SK-N-SH treated with all-trans-retinoic acid at 6 μM for 48 hours (cell line): ENCODE measurements around the gene SLC41A1.

Experiments
- ATAC-seq: fragments of 200-7000 bp; cut with Tn5 transposase; 3 replicates; pipeline ENCODE4 v1.9.1; 2020; ENCODE audit warnings: mild to moderate bottlenecking, moderate library complexity
- ARNTL ChIP-seq: fragments of 450-650 bp; formaldehyde crosslinking; IDR thresholded peaks from 2 replicates; pipeline ENCODE4 v1.5.0; 2020; ENCODE audit warnings: low read depth, mild to moderate bottlenecking, moderate library complexity, borderline replicate concordance
- BACH2 ChIP-seq: fragments of 250-450 bp; sonication (Bioruptor Pico); IDR thresholded peaks from 2 replicates; pipeline ENCODE4 v1.9.0; 2021; ENCODE audit warnings: mild to moderate bottlenecking, borderline replicate concordance
- CSDC2 ChIP-seq: fragments of 250-450 bp; sonication (Bioruptor Pico); IDR thresholded peaks from 2 replicates; pipeline ENCODE4 v1.5.0; 2020; ENCODE audit warnings: mild to moderate bottlenecking, moderate library complexity
- ESRRG ChIP-seq: fragments of 250-450 bp; sonication (Bioruptor Pico); IDR thresholded peaks from 2 replicates; pipeline ENCODE4 v1.6.1; 2021; ENCODE audit warnings: mild to moderate bottlenecking
- GLIS3 ChIP-seq: fragments of 250-450 bp; sonication (Bioruptor Pico); IDR thresholded peaks from 2 replicates; pipeline ENCODE4 v1.5.0; 2020; ENCODE audit warnings: mild to moderate bottlenecking, moderate library complexity
- ISL1 ChIP-seq: fragments of 250-450 bp; sonication (Bioruptor Pico); IDR thresholded peaks from 2 replicates; pipeline ENCODE4 v2.1.2; 2022; ENCODE audit warnings: mild to moderate bottlenecking, moderate library complexity
- OSR1 ChIP-seq: fragments of 250-450 bp; sonication (Bioruptor Pico); IDR thresholded peaks from 2 replicates; pipeline ENCODE4 v1.8.0; 2022; ENCODE audit warnings: moderate library complexity, mild to moderate bottlenecking, inconsistent platforms
- PATZ1 ChIP-seq: fragments of 250-450 bp; sonication (Bioruptor Pico); IDR thresholded peaks from 2 replicates; pipeline ENCODE4 v1.8.0; 2020; ENCODE audit warnings: mild to moderate bottlenecking, moderate library complexity, borderline replicate concordance
- POU6F1 ChIP-seq: fragments of 250-450 bp; sonication (Bioruptor Pico); IDR thresholded peaks from 2 replicates; pipeline ENCODE4 v1.8.0; 2021; ENCODE audit warnings: low read depth, mild to moderate bottlenecking, moderate library complexity, borderline replicate concordance
- RARB ChIP-seq: fragments of 250-450 bp; sonication (Bioruptor Pico); IDR thresholded peaks from 2 replicates; pipeline ENCODE4 v1.8.0; 2021; ENCODE audit warnings: mild to moderate bottlenecking, moderate library complexity
- SNAI2 ChIP-seq: fragments of 250-450 bp; sonication (Bioruptor Pico); IDR thresholded peaks from 2 replicates; pipeline ENCODE4 v1.5.0; 2020; ENCODE audit warnings: mild to moderate bottlenecking, moderate library complexity
- TCF4 ChIP-seq: fragments of 250-450 bp; sonication (Bioruptor Pico); IDR thresholded peaks from 2 replicates; pipeline ENCODE4 v1.8.0; 2021; ENCODE audit warnings: mild to moderate bottlenecking, moderate library complexity, borderline replicate concordance
- TOX ChIP-seq: fragments of 250-450 bp; sonication (Bioruptor Pico); IDR thresholded peaks from 2 replicates; pipeline ENCODE4 v1.8.0; 2021; ENCODE audit warnings: mild to moderate bottlenecking, moderate library complexity, borderline replicate concordance
- ZC3H10 ChIP-seq: fragments of 250-450 bp; sonication (Bioruptor Pico); IDR thresholded peaks from 2 replicates; pipeline ENCODE4 v1.5.1; 2021; ENCODE audit warnings: mild to moderate bottlenecking, moderate library complexity
- ZFP3 ChIP-seq: fragments of 250-450 bp; sonication (Bioruptor Pico); IDR thresholded peaks from 2 replicates; pipeline ENCODE4 v1.5.0; 2020; ENCODE audit warnings: mild to moderate bottlenecking, moderate library complexity
- ZFP30 ChIP-seq: fragments of 450-650 bp; formaldehyde crosslinking; IDR thresholded peaks from 2 replicates; pipeline ENCODE4 v1.5.0; 2022; ENCODE audit warnings: mild to moderate bottlenecking, moderate library complexity
- ZNF565 ChIP-seq: fragments of 450-650 bp; formaldehyde crosslinking; conservative IDR thresholded peaks from 2 replicates; pipeline ENCODE4 v1.5.0; 2020; ENCODE audit warnings: low read depth, mild to moderate bottlenecking, moderate library complexity
- ZNF70 ChIP-seq: fragments of 450-650 bp; formaldehyde crosslinking; IDR thresholded peaks from 2 replicates; pipeline ENCODE4 v1.5.0; 2020; ENCODE audit warnings: mild to moderate bottlenecking, moderate library complexity
- ZNF8 ChIP-seq: fragments of 450-650 bp; formaldehyde crosslinking; IDR thresholded peaks from 2 replicates; pipeline ENCODE4 v1.5.0; 2020; ENCODE audit warnings: mild to moderate bottlenecking, moderate library complexity
- TF ChIP-seq, protein P1 (sequence below): fragments of 250-450 bp; sonication (Bioruptor Pico); IDR thresholded peaks from 2 replicates; pipeline ENCODE4 v1.5.1; 2021; ENCODE audit warnings: mild to moderate bottlenecking, moderate library complexity
- TF ChIP-seq, protein P2 (sequence below): fragments of 250-450 bp; sonication (Bioruptor Pico); IDR thresholded peaks from 2 replicates; pipeline ENCODE4 v1.5.1; 2020; ENCODE audit warnings: low read depth, mild to moderate bottlenecking, moderate library complexity
- TF ChIP-seq, protein P3 (sequence below): fragments of 250-450 bp; sonication (Bioruptor Pico); IDR thresholded peaks from 2 replicates; pipeline ENCODE4 v1.5.0; 2020; ENCODE audit warnings: mild to moderate bottlenecking, moderate library complexity

Gene SLC41A1

GRCh38 chr1:205842229-205842628, 29.2 kb upstream of the SLC41A1 start:
- ATAC-seq: no peak
- TF ChIP-seq ZFP30 (no peak), ARNTL (CRISPR knock-in tag) (no peak), ZC3H10 (CRISPR knock-in tag) (no peak), ZNF565 (no peak), OSR1 (CRISPR knock-in tag) (no peak), ZNF8 (CRISPR knock-in tag) (no peak)
- TF ChIP-seq, protein P1, sequence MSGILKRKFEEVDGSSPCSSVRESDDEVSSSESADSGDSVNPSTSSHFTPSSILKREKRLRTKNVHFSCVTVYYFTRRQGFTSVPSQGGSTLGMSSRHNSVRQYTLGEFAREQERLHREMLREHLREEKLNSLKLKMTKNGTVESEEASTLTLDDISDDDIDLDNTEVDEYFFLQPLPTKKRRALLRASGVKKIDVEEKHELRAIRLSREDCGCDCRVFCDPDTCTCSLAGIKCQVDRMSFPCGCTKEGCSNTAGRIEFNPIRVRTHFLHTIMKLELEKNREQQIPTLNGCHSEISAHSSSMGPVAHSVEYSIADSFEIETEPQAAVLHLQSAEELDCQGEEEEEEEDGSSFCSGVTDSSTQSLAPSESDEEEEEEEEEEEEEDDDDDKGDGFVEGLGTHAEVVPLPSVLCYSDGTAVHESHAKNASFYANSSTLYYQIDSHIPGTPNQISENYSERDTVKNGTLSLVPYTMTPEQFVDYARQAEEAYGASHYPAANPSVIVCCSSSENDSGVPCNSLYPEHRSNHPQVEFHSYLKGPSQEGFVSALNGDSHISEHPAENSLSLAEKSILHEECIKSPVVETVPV (CRISPR knock-in tag): no peak

DNA sequence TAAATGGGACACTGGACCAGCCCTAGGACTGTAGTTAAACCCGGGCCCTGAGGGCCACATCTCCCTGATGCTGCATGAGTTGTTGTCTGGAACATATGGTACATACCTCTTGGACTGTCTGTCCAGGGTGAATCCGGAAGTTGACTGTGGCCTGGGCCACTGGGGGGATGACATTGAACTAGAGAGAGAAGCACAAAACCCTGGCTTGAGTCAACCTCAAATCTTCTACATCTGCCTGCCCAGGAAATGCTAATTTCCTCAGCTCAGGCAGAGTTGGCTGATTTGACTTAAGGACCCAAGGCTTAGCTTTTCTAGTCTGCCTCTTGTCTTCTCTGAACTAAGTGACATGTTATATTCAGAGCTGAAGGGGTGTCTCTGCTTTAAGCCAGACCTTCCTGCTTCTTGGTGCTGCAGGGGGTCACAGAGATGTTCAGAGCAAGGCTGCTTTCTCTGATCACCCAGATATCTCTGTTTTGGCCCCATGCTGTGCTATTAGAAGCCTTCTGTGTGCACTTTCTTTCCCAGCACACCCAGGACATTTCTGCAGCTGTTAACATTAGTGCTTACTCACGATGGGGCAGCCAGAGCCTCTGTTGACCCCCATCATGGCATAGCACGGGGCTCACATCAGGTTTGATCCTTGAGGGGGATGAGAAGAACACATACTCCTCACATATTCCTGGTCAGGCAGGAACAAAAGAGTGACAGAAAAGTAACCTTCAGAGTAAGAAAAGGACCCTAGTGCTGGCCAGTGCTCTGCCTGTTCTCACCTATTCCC, 27.3 kb upstream of the SLC41A1 start:
- ATAC-seq: no peak; the same call in 2 of the 3 replicates
- TF ChIP-seq ISL1 (CRISPR knock-in tag) (no peak), BACH2 (CRISPR knock-in tag) (no peak), ZFP30 (no peak), POU6F1 (no peak), TOX (CRISPR knock-in tag) (no peak), ESRRG (no peak), PATZ1 (no peak), SNAI2 (no peak), RARB (CRISPR knock-in tag) (no peak), ZNF565 (no peak), ARNTL (CRISPR knock-in tag) (no peak), ZFP3 (CRISPR knock-in tag) (no peak), ZC3H10 (CRISPR knock-in tag) (no peak)
- TF ChIP-seq, protein P2, sequence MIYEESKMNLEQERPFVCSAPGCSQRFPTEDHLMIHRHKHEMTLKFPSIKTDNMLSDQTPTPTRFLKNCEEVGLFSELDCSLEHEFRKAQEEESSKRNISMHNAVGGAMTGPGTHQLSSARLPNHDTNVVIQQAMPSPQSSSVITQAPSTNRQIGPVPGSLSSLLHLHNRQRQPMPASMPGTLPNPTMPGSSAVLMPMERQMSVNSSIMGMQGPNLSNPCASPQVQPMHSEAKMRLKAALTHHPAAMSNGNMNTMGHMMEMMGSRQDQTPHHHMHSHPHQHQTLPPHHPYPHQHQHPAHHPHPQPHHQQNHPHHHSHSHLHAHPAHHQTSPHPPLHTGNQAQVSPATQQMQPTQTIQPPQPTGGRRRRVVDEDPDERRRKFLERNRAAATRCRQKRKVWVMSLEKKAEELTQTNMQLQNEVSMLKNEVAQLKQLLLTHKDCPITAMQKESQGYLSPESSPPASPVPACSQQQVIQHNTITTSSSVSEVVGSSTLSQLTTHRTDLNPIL (CRISPR knock-in tag): no peak

GRCh38 chr1:205837382-205837970, 24.5 kb upstream of the SLC41A1 start:
- no peak for ATAC-seq
- TF ChIP-seq ISL1 (CRISPR knock-in tag) (no peak), SNAI2 (no peak), GLIS3 (no peak), RARB (CRISPR knock-in tag) (no peak), BACH2 (CRISPR knock-in tag) (no peak), TCF4 (CRISPR knock-in tag) (no peak), ZFP3 (CRISPR knock-in tag) (no peak), ZFP30 (no peak), TOX (CRISPR knock-in tag) (no peak), ZNF70 (CRISPR knock-in tag) (no peak), ARNTL (CRISPR knock-in tag) (no peak), ESRRG (no peak), PATZ1 (no peak), CSDC2 (no peak)
- TF ChIP-seq, protein P1 (CRISPR knock-in tag): no peak
- TF ChIP-seq, protein P3, sequence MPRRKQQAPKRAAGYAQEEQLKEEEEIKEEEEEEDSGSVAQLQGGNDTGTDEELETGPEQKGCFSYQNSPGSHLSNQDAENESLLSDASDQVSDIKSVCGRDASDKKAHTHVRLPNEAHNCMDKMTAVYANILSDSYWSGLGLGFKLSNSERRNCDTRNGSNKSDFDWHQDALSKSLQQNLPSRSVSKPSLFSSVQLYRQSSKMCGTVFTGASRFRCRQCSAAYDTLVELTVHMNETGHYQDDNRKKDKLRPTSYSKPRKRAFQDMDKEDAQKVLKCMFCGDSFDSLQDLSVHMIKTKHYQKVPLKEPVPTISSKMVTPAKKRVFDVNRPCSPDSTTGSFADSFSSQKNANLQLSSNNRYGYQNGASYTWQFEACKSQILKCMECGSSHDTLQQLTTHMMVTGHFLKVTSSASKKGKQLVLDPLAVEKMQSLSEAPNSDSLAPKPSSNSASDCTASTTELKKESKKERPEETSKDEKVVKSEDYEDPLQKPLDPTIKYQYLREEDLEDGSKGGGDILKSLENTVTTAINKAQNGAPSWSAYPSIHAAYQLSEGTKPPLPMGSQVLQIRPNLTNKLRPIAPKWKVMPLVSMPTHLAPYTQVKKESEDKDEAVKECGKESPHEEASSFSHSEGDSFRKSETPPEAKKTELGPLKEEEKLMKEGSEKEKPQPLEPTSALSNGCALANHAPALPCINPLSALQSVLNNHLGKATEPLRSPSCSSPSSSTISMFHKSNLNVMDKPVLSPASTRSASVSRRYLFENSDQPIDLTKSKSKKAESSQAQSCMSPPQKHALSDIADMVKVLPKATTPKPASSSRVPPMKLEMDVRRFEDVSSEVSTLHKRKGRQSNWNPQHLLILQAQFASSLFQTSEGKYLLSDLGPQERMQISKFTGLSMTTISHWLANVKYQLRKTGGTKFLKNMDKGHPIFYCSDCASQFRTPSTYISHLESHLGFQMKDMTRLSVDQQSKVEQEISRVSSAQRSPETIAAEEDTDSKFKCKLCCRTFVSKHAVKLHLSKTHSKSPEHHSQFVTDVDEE (CRISPR knock-in tag): no peak
